C4-2B (cell line): ENCODE data around the gene PRAMEF12.

ENCODE experiments used
- H3K27ac ChIP-seq: fragments of 450-650 bp; 2 replicates; pipeline ENCODE4 v1.5.1; 2017
- ZFX ChIP-seq: fragments of 450-650 bp; IDR thresholded peaks from 2 replicates; pipeline ENCODE4 v1.6.1; 2017
- TF ChIP-seq, protein P1 (sequence below): fragments of 450-650 bp; conservative IDR thresholded peaks from 2 replicates; pipeline ENCODE4 v1.5.1; 2017; ENCODE audit warnings: mild to moderate bottlenecking

Gene PRAMEF12

DNA sequence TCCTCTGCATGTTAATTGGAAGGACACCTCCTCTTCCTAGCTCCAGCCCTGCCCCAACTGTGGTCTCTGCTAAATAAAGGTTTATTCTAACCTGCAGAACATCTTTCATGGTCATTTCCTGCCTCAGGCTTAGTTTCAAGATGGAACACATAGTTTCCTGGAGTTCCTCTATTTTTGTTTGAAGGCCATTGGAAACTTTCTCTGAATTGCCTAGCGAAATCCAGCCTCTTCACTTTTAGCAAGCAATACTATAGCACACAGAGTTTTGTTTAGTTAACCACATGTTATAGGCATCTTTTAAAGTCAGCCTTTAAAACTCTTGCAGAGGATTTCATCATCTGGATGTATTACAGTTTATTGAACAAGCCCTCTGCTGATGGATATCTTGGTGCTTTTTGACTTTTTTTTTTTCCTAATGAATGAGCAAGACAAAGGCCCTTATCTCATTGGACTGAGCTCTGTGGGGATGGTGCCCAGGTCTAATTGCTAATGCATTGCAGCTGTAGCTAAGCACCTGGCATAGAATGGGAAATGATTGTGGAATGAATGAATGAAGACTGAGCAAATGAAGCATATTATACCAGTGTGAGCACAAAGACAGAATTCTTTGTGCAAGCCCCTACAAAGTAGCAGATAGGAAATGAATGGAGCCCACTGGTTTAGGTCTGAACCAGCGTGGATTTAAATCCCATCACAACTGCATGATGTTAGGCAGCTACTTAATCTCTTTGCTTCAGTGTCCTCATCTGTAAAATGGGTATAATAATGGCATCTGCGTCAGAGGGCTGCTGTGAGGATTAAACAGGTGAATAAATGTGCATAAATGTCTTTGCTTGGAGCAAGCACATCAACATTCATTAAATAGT, 28.2 kb upstream of the PRAMEF12 start:
- no peak overlapping the region for H3K27ac ChIP-seq
- TF ChIP-seq, protein P1, sequence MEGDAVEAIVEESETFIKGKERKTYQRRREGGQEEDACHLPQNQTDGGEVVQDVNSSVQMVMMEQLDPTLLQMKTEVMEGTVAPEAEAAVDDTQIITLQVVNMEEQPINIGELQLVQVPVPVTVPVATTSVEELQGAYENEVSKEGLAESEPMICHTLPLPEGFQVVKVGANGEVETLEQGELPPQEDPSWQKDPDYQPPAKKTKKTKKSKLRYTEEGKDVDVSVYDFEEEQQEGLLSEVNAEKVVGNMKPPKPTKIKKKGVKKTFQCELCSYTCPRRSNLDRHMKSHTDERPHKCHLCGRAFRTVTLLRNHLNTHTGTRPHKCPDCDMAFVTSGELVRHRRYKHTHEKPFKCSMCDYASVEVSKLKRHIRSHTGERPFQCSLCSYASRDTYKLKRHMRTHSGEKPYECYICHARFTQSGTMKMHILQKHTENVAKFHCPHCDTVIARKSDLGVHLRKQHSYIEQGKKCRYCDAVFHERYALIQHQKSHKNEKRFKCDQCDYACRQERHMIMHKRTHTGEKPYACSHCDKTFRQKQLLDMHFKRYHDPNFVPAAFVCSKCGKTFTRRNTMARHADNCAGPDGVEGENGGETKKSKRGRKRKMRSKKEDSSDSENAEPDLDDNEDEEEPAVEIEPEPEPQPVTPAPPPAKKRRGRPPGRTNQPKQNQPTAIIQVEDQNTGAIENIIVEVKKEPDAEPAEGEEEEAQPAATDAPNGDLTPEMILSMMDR = no peak
- TF ChIP-seq ZFX = no peak

DNA sequence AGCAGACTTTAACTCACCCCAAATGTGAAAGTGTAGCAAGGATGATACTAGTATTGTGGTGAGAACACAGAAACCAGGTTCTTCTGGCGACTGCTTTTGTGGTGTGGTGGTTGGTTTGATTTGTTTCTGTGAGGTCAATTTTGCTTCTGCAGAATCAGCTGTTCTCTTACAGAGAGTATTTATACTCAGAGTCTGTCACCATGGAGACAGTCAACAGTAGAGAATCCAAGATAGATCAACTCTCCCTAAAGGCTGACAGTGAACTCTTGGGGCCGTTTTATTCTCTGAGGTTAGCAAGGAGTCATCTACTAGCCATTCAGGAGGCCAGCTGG, 27.6 kb upstream of the PRAMEF12 start, which contains the start of gene CFAP107:
CFAP107 (plus strand) TSS at position 209 of the 332 bp plus-strand sequence. CDS start 231 bp downstream, outside the sequence.
- H3K27ac ChIP-seq = no peak within 1 kb of the TSS
- no peak for TF ChIP-seq ZFX
- TF ChIP-seq, protein P1 = no peak

DNA sequence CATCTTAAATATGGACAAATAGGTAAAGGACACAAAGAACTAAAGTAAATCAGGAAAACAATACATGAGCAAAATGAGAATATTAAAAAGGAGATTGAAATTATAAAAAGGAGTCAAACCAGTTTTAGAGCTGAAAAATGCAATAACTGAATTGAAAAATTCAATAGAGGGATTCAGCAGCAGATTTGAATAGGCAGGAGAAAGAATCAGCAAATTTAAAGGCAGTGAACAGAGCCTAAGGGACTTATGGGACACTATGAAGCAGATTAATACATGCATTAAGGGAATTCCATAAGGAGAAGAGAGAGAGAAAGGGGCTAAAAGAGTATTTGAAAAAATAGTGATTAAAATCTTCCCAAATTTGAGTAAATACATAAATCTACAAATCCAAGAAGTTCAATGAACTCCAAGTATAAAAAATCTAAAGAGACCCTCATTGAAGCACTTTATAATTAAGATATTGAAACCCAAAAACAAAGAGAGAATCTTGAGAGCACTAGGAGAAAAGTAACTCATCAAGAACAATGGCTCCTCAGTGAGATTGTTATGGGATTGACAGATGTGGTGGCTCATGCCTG, 24.7 kb upstream of the PRAMEF12 start:
- no peak for TF ChIP-seq ZFX
- TF ChIP-seq, protein P1 = no peak
- H3K27ac ChIP-seq = no peak overlapping the region

DNA sequence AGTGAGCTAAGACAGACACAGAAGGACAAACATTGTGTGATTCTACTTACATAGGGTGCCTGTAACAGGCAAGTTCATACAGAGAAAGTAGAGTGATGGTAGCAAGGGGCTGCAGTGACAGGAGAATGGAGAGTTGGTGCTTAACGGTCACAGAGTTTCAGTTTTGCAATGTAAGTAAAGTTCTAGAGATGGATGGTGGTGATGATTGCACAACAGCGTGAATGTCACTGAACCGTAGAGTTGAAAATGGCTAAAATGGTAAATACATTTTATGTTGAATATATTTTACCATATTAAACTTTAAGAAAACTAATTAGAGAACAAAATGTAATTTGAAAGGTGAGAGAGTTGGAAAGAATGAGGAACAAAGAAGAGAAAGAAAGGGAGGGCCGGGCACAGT, 18.8 kb upstream of the PRAMEF12 start:
- H3K27ac ChIP-seq = no peak overlapping the region
- no peak for TF ChIP-seq ZFX
- TF ChIP-seq, protein P1 = no peak

DNA sequence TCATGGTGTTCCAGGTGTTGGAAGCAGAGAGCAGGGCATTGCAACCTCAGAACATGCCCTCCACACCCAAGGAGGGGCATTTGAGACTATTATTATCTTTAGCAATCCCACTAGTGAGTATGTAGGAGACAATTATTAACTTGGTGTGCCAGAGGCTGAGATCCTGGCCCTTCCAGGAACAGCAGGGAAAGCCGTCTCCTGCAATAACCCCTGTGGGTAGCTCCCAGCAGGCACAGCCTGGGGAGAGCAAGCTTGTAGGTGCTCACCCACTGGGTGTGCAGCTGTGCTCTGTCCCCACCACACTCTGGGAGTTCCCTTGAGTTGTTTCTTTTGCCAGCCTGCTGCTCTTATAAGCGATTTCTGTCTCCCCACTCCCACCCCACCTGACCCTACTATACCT, 17.3 kb upstream of the PRAMEF12 start:
- H3K27ac ChIP-seq = no peak overlapping the region
- TF ChIP-seq, protein P1 = no peak
- no peak for TF ChIP-seq ZFX

DNA sequence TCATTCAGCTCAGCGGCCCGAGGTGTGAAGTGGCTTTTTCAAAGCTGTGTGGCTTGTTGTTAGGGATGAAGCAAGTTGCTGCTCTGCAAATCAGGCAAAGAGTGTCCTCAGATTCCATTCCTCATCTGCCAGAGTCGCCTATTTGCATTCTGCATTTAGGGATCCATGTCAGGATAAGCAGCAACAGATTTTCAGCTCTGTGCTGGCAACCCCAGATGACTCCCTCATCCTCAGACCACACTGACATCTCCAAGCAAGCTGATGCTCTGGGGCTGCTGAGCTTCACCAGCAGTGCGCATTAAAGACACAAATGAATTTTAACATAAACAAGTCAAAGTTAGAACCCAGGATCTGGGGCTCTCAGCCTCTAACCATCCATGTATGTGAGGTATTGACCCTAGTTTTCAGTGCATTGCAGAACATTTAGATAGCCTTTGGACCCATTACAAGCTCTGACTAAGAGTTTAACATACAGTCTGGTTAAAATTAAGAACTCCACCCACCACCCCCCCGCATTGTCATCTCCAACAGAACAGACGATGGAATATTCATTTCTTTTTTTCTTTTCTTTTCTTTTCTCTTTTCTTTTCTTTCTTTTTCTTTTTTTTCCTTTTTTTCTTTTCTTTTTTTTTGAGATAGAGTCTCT, 16.6 kb upstream of the PRAMEF12 start:
- H3K27ac ChIP-seq = no peak overlapping the region
- TF ChIP-seq, protein P1 = no peak

DNA sequence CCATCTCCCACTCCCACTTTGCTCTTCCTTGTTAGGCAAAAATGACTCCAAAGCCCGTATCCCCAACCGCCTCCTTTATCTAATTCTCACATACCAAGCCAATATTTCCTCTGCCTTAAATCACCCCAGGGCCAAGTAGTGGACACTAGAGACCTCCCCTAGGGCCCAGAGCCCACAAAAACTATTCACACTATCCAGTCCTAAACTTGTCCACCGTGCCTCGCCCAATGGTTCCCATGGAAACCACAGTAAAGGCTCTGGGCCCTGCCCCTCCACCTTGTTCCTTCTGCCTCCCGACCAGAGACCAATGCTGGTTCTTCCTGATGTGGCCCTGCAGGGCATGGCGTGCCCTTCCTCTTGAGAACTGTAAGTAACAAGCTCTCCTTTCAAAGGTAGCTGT, 15.7 kb upstream of the PRAMEF12 start:
- no peak overlapping the region for H3K27ac ChIP-seq
- TF ChIP-seq, protein P1 = no peak
- TF ChIP-seq ZFX = no peak
